Activated CD4-positive, alpha-beta T cell treated with anti-CD3 and anti-CD28 coated beads, Interleukin-2, amount 10 ng/mL, durations not matched to agents 24 days and 14 days (primary cell): ENCODE data around the gene KIF26B. TPM values are rescaled to one million over a fixed set of nuclear protein-coding genes. Genes with fewer than 3 reads are reported as not detected.

ENCODE experiments used
- DNase-seq: peaks from one replicate; pipeline ENCODE4 v3.0.0; 2022
- H3K27ac Mint-ChIP-seq: one replicate; pipeline ENCODE4 v1.8.0; 2022; ENCODE audit warnings: mild to moderate bottlenecking, mixed read lengths
- H3K27me3 Mint-ChIP-seq: one replicate; pipeline ENCODE4 v1.8.0; 2022; ENCODE audit warnings: mixed read lengths
- H3K36me3 Mint-ChIP-seq: one replicate; pipeline ENCODE4 v1.8.0; 2022; ENCODE audit warnings: low read depth, mild to moderate bottlenecking, mixed read lengths
- H3K4me1 Mint-ChIP-seq: one replicate; pipeline ENCODE4 v1.8.0; 2021; ENCODE audit warnings: mixed read lengths
- H3K4me3 Mint-ChIP-seq: one replicate; pipeline ENCODE4 v1.8.0; 2022; ENCODE audit warnings: mild to moderate bottlenecking, moderate library complexity, mixed read lengths
- H3K9me3 Mint-ChIP-seq: one replicate; pipeline ENCODE4 v1.8.0; 2021; ENCODE audit warnings: mixed read lengths
- intact Hi-C: fragments of 100-400 bp; cut with micrococcal nuclease; formaldehyde crosslinking; loops from one replicate; pipeline ENCODE4 v1.15.1; 2023
- total RNA-seq: library from RNA; stranded (reverse); gene quantifications from 2 replicates; pipeline ENCODE4 v1.2.3, GENCODE V29; 2022

The KIF26B gene
- total RNA-seq, 1 donor from 2014 or later: 0.07 TPM

- no peak for DNase-seq
- intact Hi-C loops: no loop called here
- no peak overlapping the region for H3K4me3 Mint-ChIP-seq
- peaks cover 17% of the 10 kb centered on the region for H3K4me1 Mint-ChIP-seq
- H3K27ac Mint-ChIP-seq: no peak overlapping the region
- no peaks in the 10 kb centered on the region for H3K36me3 Mint-ChIP-seq
- H3K27me3 Mint-ChIP-seq: peaks cover 8% of the 10 kb centered on the region
- no peaks in the 10 kb centered on the region for H3K9me3 Mint-ChIP-seq
Measured at GRCh38 chr1:245380790-245381535, 226.2 kb downstream of the KIF26B start.

GRCh38 chr1:245382981-245383380 lies 228.2 kb downstream of the KIF26B start:
- H3K4me1 Mint-ChIP-seq: peaks cover 9% of the 10 kb centered on the region
- intact Hi-C loops: no loop called here
- no peak for DNase-seq
- H3K4me3 Mint-ChIP-seq: no peak overlapping the region
- no peaks in the 10 kb centered on the region for H3K36me3 Mint-ChIP-seq
- H3K27me3 Mint-ChIP-seq: peaks cover 8% of the 10 kb centered on the region
- H3K9me3 Mint-ChIP-seq: no peaks in the 10 kb centered on the region
- H3K27ac Mint-ChIP-seq: no peak overlapping the region

- no peak overlapping the region for H3K27ac Mint-ChIP-seq
Measured at GRCh38 chr1:245383396-245384330, 228.9 kb downstream of the KIF26B start.

GRCh38 chr1:245386297-245386971 lies 231.6 kb downstream of the KIF26B start:
- Mint-ChIP-seq H3K27me3 (peaks cover 8% of the 10 kb centered on the region), H3K27ac (no peak overlapping the region)
- intact Hi-C loops: no loop called here

More at GRCh38 chr1:245383396-245384330, 228.9 kb downstream of the KIF26B start:
- no peak for DNase-seq
- no peak overlapping the region for H3K4me3 Mint-ChIP-seq
- intact Hi-C loops: no loop called here
- H3K9me3 Mint-ChIP-seq: no peaks in the 10 kb centered on the region
- no peaks in the 10 kb centered on the region for H3K36me3 Mint-ChIP-seq
- H3K4me1 Mint-ChIP-seq: peaks cover 3% of the 10 kb centered on the region
- peaks cover 8% of the 10 kb centered on the region for H3K27me3 Mint-ChIP-seq

GRCh38 chr1:245388687-245389086 lies 233.9 kb downstream of the KIF26B start:
- Mint-ChIP-seq H3K4me3 (no peak overlapping the region), H3K27me3 (peaks cover 8% of the 10 kb centered on the region), H3K4me1 (no peaks in the 10 kb centered on the region), H3K9me3 (no peaks in the 10 kb centered on the region), H3K27ac (no peak overlapping the region), H3K36me3 (no peaks in the 10 kb centered on the region)
- no peak for DNase-seq
- intact Hi-C loops: no loop called here

More at GRCh38 chr1:245386297-245386971, 231.6 kb downstream of the KIF26B start:
- Mint-ChIP-seq H3K9me3 (no peaks in the 10 kb centered on the region), H3K36me3 (no peaks in the 10 kb centered on the region), H3K4me1 (no peaks in the 10 kb centered on the region), H3K4me3 (no peak overlapping the region)
- DNase-seq: no peak

GRCh38 chr1:245389873-245390272 lies 235.1 kb downstream of the KIF26B start:
- Mint-ChIP-seq H3K4me1 (no peaks in the 10 kb centered on the region), H3K27ac (no peak overlapping the region), H3K4me3 (no peak overlapping the region), H3K9me3 (no peaks in the 10 kb centered on the region), H3K27me3 (peaks cover 5% of the 10 kb centered on the region), H3K36me3 (no peaks in the 10 kb centered on the region)
- intact Hi-C loops: no loop called here
- DNase-seq: no peak

GRCh38 chr1:245390975-245391374 lies 236.2 kb downstream of the KIF26B start:
- Mint-ChIP-seq H3K4me1 (no peaks in the 10 kb centered on the region), H3K4me3 (no peak overlapping the region), H3K36me3 (no peaks in the 10 kb centered on the region), H3K27ac (no peak overlapping the region), H3K27me3 (no peaks in the 10 kb centered on the region), H3K9me3 (no peaks in the 10 kb centered on the region)
- intact Hi-C loops: no loop called here
- no peak for DNase-seq

- H3K9me3 Mint-ChIP-seq: no peaks in the 10 kb centered on the region
- intact Hi-C loops: no loop called here
- no peaks in the 10 kb centered on the region for H3K36me3 Mint-ChIP-seq
Measured at GRCh38 chr1:245393694-245394093, 238.9 kb downstream of the KIF26B start.

GRCh38 chr1:245395680-245396079 lies 240.9 kb downstream of the KIF26B start:
- Mint-ChIP-seq H3K36me3 (no peaks in the 10 kb centered on the region), H3K4me1 (no peaks in the 10 kb centered on the region), H3K4me3 (no peak overlapping the region), H3K27me3 (peaks cover 4% of the 10 kb centered on the region), H3K9me3 (no peaks in the 10 kb centered on the region), H3K27ac (no peak overlapping the region)
- intact Hi-C loops: no loop called here
- no peak for DNase-seq

More at GRCh38 chr1:245393694-245394093, 238.9 kb downstream of the KIF26B start:
- Mint-ChIP-seq H3K27ac (no peak overlapping the region), H3K27me3 (peaks cover 2% of the 10 kb centered on the region), H3K4me3 (no peak overlapping the region), H3K4me1 (no peaks in the 10 kb centered on the region)
- DNase-seq: no peak

GRCh38 chr1:245396615-245397014 lies 241.8 kb downstream of the KIF26B start:
- Mint-ChIP-seq H3K27me3 (peaks cover 4% of the 10 kb centered on the region), H3K27ac (no peak overlapping the region), H3K4me1 (no peaks in the 10 kb centered on the region), H3K4me3 (no peak overlapping the region), H3K36me3 (no peaks in the 10 kb centered on the region), H3K9me3 (no peaks in the 10 kb centered on the region)
- no peak for DNase-seq
- intact Hi-C loops: no loop called here

- Mint-ChIP-seq H3K36me3 (no peaks in the 10 kb centered on the region), H3K27ac (no peak overlapping the region), H3K9me3 (no peaks in the 10 kb centered on the region), H3K4me3 (no peak overlapping the region), H3K4me1 (no peaks in the 10 kb centered on the region), H3K27me3 (peaks cover 4% of the 10 kb centered on the region)
- no peak for DNase-seq
- intact Hi-C loops: no loop called here
Measured at GRCh38 chr1:245397771-245398170, 243.0 kb downstream of the KIF26B start.

GRCh38 chr1:245398180-245398579 lies 243.4 kb downstream of the KIF26B start:
- H3K4me1 Mint-ChIP-seq: no peaks in the 10 kb centered on the region
- intact Hi-C loops: no loop called here
- no peak overlapping the region for H3K27ac Mint-ChIP-seq
- no peaks in the 10 kb centered on the region for H3K9me3 Mint-ChIP-seq
- no peak for DNase-seq
- peaks cover 4% of the 10 kb centered on the region for H3K27me3 Mint-ChIP-seq
- no peak overlapping the region for H3K4me3 Mint-ChIP-seq
- H3K36me3 Mint-ChIP-seq: no peaks in the 10 kb centered on the region

- no peak overlapping the region for H3K4me3 Mint-ChIP-seq
- no peak for DNase-seq
- H3K9me3 Mint-ChIP-seq: no peaks in the 10 kb centered on the region
- peaks cover 6% of the 10 kb centered on the region for H3K27me3 Mint-ChIP-seq
- no peaks in the 10 kb centered on the region for H3K36me3 Mint-ChIP-seq
- no peak overlapping the region for H3K27ac Mint-ChIP-seq
- intact Hi-C loops: no loop called here
- H3K4me1 Mint-ChIP-seq: no peaks in the 10 kb centered on the region
Measured at GRCh38 chr1:245401881-245402587, 247.2 kb downstream of the KIF26B start.
